Glutamatergic neuron (in vitro differentiated cells): ENCODE measurements around the gene EPHA5. TPM values are rescaled to one million over a fixed set of nuclear protein-coding genes. Genes with fewer than 3 reads are reported as not detected.

Experiments used
- DNase-seq: peaks from one replicate; pipeline ENCODE4 v3.0.0; 2022
- H3K27ac Mint-ChIP-seq: one replicate; pipeline ENCODE4 v1.8.0; 2020; ENCODE audit warnings: mild to moderate bottlenecking, mixed read lengths, inconsistent platforms; ENCODE audit not compliant: unreplicated experiment
- H3K27me3 Mint-ChIP-seq: one replicate; pipeline ENCODE4 v1.8.0; 2020; ENCODE audit warnings: mild to moderate bottlenecking, moderate library complexity, mixed read lengths, inconsistent platforms; ENCODE audit not compliant: unreplicated experiment
- H3K36me3 Mint-ChIP-seq: one replicate; pipeline ENCODE4 v1.8.0; 2020; ENCODE audit warnings: mild to moderate bottlenecking, mixed read lengths, inconsistent platforms; ENCODE audit not compliant: unreplicated experiment
- H3K4me1 Mint-ChIP-seq: one replicate; pipeline ENCODE4 v1.8.0; 2020; ENCODE audit warnings: mild to moderate bottlenecking, low read depth, mixed read lengths, inconsistent platforms; ENCODE audit not compliant: unreplicated experiment
- H3K4me3 Mint-ChIP-seq: one replicate; pipeline ENCODE4 v1.8.0; 2020; ENCODE audit warnings: mild to moderate bottlenecking, mixed read lengths, inconsistent platforms; ENCODE audit not compliant: unreplicated experiment
- H3K9me3 Mint-ChIP-seq: one replicate; pipeline ENCODE4 v1.8.0; 2020; ENCODE audit warnings: mild to moderate bottlenecking, moderate library complexity, mixed read lengths, inconsistent platforms; ENCODE audit not compliant: unreplicated experiment
- total RNA-seq: library from RNA; stranded (reverse); fragmentation: NEBNext Ultra II Directional; extraction: Animal tissue kit (Norgen Biotek cat#: 25700); gene quantifications from one replicate; pipeline ENCODE4 v1.2.1, GENCODE V29; 2021; ENCODE audit not compliant: unreplicated experiment
- TF ChIP-seq, protein P1 (sequence below): fragments of 200-600 bp; sonication (generic); IDR thresholded peaks from one replicate; pipeline ENCODE4 v1.5.0; 2021; ENCODE audit not compliant: partially characterized antibody, unreplicated experiment

EPHA5 gene
- total RNA-seq, 1 donor from 2014 or later = 108 TPM

DNA sequence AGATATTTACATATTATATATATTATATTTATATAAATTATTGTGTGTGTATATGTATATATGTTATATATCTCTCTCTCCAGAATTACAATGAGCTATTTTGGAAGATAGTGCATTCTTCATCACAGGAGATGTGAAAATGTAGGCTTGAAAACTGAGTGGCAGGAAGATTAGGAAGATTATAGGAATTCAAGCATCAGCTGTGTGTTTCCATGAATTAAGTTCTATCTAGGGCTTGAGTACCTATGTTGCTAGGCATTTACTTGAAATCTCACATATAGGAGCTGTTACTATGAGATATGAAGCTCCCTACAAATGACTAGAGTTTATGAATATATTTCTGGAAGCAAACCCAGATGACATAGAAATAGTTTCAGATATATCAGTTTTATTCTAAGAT is 328.7 kb downstream of the EPHA5 start:
- Mint-ChIP-seq H3K27ac (no peak overlapping the region), H3K4me1 (no peaks in the 10 kb centered on the region), H3K36me3 (no peaks in the 10 kb centered on the region), H3K27me3 (peaks cover 2% of the 10 kb centered on the region), H3K4me3 (no peak overlapping the region), H3K9me3 (no peaks in the 10 kb centered on the region)
- TF ChIP-seq, protein P1, sequence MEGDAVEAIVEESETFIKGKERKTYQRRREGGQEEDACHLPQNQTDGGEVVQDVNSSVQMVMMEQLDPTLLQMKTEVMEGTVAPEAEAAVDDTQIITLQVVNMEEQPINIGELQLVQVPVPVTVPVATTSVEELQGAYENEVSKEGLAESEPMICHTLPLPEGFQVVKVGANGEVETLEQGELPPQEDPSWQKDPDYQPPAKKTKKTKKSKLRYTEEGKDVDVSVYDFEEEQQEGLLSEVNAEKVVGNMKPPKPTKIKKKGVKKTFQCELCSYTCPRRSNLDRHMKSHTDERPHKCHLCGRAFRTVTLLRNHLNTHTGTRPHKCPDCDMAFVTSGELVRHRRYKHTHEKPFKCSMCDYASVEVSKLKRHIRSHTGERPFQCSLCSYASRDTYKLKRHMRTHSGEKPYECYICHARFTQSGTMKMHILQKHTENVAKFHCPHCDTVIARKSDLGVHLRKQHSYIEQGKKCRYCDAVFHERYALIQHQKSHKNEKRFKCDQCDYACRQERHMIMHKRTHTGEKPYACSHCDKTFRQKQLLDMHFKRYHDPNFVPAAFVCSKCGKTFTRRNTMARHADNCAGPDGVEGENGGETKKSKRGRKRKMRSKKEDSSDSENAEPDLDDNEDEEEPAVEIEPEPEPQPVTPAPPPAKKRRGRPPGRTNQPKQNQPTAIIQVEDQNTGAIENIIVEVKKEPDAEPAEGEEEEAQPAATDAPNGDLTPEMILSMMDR = no peak
- DNase-seq = no peak

DNA sequence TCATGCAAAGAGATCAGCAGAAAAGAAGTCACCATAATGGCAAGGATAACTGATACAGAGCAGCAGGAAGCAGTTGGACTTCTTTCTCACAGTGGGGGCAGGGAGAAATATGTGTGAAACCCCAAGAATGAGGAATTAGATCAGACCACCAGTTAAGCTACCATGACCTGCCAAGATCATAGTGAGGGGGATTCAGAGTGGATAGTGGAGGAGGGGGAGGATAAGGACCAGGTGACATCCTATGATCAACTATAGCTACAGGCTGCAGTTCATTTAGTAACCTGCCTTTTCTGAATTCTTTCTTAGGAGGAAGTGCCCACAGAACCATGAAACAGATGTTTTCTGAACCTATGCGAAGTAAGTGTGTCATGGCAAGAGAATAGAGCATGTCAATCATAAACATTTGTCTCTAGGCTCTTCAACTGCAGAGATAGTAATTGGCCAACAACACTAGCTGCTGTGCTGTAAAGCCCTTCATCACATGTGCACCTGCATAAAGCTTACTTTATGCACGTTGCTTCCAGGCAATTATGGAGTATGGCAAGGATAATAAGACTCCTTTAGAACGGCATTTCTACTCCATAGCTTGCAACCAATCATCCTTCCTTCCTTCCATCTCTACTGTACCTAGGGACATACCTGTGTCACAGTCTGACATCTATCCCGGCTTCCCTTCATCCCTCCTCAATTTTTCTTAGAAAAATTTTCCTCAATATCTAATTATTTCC is 329.7 kb downstream of the EPHA5 start:
- no peak for DNase-seq
- Mint-ChIP-seq H3K27ac (no peak overlapping the region), H3K36me3 (no peaks in the 10 kb centered on the region), H3K4me3 (no peak overlapping the region), H3K27me3 (no peaks in the 10 kb centered on the region), H3K9me3 (no peaks in the 10 kb centered on the region), H3K4me1 (no peaks in the 10 kb centered on the region)
- TF ChIP-seq, protein P1 = no peak

DNA sequence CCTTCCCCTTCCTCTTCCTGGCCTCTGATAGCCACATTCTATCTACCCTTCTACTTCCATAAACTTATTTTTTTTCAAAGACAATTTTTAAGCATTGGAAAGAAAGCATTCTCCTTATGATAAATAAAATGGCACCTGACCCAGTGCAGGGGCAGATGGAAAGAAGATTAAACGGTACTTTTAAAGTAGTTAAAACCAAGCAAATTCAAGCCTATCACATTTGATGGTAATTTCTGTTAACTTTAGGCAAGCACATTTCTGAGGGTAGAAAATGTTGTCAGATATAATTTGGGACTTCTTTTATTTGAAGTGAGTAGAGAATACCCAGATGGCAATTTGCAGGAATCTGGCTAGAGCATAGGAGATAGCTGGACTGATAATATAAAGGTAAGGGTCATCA is 332.9 kb downstream of the EPHA5 start:
- no peak for DNase-seq
- no peaks in the 10 kb centered on the region for H3K36me3 Mint-ChIP-seq
- H3K27me3 Mint-ChIP-seq = no peaks in the 10 kb centered on the region
- TF ChIP-seq, protein P1 = no peak
- H3K4me1 Mint-ChIP-seq = no peaks in the 10 kb centered on the region
- H3K27ac Mint-ChIP-seq = no peak overlapping the region
- peaks cover 3% of the 10 kb centered on the region for H3K9me3 Mint-ChIP-seq
- no peak overlapping the region for H3K4me3 Mint-ChIP-seq

DNA sequence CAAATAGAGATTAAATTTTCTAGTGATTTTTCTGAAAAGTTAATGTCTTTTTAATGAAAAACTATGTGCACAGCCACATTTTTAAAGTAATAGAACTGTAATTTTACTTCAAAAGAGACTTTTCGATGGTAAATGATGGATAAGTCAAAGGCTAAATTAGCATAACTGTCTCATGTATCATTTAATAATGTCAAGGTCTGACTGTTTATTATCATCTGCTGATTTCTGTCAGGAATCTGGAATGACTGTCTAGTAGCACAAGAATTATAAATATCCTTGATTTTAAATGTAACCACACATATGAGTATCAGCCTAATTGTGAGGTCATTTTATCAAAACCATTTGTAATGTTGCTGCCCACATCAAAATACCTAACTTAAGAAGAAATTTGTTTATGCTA is 333.8 kb downstream of the EPHA5 start:
- TF ChIP-seq, protein P1 = no peak
- H3K9me3 Mint-ChIP-seq = peaks cover 3% of the 10 kb centered on the region
- H3K4me1 Mint-ChIP-seq = no peaks in the 10 kb centered on the region
- H3K27me3 Mint-ChIP-seq = no peaks in the 10 kb centered on the region
- no peak overlapping the region for H3K4me3 Mint-ChIP-seq
- no peak for DNase-seq
- no peaks in the 10 kb centered on the region for H3K36me3 Mint-ChIP-seq
- H3K27ac Mint-ChIP-seq = no peak overlapping the region

DNA sequence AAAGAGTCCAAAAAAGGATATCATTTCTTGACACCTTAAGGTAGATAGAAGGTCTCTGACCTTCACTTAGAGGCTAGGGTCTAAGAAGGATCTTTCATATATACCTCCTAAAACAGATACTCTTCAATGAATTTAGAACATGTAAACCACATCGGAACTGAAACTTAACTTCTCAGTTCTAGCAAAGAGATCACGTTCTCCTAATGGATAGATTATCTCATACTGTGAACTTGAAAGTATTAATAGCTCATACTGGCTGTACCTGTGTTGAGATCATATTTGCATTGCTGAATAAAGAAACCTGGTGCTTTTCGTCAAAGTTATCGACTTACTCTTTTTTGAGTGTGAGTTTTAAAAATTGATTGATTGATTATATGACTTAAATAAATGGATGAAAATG is 353.8 kb downstream of the EPHA5 start:
- Mint-ChIP-seq H3K9me3 (no peaks in the 10 kb centered on the region), H3K36me3 (no peaks in the 10 kb centered on the region), H3K27ac (no peak overlapping the region), H3K4me1 (no peaks in the 10 kb centered on the region), H3K27me3 (no peaks in the 10 kb centered on the region), H3K4me3 (no peak overlapping the region)
- no peak for DNase-seq
- TF ChIP-seq, protein P1 = no peak
